ENCODE results near the gene TRPM2. TPM values are rescaled to one million over a fixed set of nuclear protein-coding genes. Genes with fewer than 3 reads are reported as not detected.
"Not testable (repeated sequence)": the region's sequence is repeated elsewhere in the genome, so short reads cannot be mapped to it uniquely, and the experiment has no call there.

TRPM2 gene
- polyA plus RNA-seq, 4 donors: 0.92 to 1.2 (median 1.1) TPM

DNA sequence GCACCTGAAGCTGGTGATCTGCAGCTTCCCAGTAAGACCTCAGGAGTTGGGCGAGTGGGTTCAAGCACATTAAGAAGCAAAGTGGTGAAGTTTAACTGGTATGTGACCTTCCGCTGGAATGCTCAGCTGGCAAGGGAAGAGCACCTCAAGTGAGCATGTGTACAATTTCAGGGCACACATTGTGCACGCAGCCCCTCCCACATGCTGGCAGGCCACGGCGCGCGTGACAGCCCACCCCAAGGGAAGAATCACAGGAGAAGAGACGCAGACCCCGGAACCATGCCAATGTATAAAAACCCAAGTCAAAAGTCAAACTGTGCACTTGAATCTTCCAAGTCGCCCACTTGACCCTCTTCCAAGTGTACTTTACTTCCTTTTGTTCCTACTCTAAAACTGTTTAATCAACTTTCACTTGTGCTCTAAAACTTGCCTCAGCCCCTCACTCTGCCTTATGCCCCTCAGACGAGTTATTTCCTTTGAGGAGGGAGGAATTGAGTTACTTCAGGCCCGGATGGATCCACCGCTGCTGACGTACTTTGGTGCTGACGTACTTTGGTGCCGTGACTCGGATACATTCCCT is 121.9 kb downstream of the TRPM2 start:
- no peak for DNase-seq (ENCODE audit: low read depth in 4 of 4, low spot score in 2 of 4)

DNA sequence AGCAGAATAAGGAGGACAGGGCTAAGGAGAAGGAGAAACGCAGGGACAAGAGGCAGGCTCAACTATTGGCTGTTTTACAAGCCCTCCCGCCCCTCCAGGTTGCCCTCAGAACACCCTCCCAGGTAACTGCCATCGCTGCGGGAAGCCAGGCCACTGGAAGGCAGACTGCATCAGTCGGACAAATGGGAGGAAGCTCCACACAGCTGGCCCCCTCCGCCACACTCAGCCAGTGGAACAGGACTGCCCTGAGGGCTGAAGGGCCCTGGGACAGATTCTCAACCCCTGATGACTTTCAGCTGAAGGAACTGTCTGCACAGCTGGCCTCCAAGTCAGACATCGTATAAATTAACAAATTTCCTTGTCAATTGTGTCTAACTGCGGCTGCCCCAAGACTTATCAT is 123.7 kb downstream of the TRPM2 start:
- DNase-seq (ENCODE audit: low read depth in 4 of 4, low spot score in 2 of 4): no peak

DNA sequence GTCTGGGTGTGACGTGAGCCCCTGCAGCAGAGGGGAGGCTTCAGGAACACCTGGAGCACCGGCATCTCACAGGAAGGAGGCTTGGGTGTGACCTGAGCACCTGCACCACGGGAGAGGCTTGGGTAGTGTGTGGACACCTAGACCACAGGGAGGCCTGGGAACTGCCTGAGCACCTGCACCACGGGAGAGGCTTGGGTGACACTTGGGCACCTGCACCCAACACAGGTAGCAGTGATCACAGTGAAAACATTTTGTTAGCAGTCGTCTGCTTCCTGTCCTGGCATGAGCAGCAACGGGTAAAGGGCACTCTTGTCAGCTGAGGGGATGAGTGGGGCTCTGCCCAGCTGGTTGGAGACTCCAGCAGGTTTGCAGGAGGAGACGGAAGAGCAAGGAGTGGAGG is 124.3 kb downstream of the TRPM2 start:
- DNase-seq (ENCODE audit: low read depth in 4 of 4, low spot score in 2 of 4): no peak

DNA sequence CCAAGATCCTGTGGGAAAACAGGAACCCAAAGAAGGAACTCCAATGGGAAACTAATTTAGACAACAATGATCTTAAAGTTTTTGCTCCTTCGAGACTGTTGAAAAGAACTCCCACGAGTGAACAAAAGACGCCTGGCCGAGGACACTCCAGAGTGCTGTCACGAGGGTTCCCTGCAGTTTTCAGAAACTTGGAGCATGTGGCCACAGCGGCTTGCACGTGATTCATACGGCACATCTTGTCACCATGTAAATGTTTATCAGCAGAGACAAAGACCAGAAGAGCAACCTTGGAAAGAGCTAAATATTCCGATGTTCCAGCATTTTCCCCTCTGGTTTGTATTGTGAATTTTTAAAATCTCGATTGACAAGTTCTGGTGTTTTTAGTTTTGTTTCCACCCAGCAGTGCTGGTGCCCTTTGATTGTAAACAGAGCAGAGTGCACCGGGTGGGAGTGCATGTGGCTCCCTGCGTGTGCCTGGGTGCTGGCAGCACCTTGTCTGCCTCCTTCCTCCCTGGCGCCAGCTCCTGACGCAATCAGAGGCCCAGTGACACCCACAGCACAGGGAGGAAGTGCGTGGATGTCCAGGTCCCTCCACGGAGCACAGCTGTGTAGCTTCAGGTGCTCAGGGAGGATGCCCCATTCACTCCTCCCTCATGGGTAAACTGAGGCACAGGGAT is 124.8 kb downstream of the TRPM2 start:
- no peak for DNase-seq (ENCODE audit: low read depth in 4 of 4, low spot score in 2 of 4)

DNA sequence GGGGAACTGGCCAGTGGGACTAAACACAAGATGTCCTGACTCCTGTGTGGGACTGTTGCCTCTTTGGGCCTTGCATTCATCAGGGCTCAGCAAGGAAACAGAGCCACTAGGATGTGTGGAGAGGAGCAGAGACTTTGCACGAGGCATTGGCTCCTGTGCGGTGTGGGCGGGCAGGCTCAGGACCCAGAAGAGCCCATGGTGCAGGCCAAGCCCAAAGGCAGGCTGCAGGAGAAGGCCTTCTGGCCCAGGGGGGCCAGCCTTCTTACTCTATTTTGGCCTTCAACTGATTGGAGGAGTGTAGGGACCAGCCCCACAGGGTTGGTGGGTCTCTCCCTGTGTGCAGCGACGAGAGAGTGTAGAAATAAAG is 125.4 kb downstream of the TRPM2 start:
- DNase-seq (ENCODE audit: low read depth in 4 of 4, low spot score in 2 of 4): no peak

DNA sequence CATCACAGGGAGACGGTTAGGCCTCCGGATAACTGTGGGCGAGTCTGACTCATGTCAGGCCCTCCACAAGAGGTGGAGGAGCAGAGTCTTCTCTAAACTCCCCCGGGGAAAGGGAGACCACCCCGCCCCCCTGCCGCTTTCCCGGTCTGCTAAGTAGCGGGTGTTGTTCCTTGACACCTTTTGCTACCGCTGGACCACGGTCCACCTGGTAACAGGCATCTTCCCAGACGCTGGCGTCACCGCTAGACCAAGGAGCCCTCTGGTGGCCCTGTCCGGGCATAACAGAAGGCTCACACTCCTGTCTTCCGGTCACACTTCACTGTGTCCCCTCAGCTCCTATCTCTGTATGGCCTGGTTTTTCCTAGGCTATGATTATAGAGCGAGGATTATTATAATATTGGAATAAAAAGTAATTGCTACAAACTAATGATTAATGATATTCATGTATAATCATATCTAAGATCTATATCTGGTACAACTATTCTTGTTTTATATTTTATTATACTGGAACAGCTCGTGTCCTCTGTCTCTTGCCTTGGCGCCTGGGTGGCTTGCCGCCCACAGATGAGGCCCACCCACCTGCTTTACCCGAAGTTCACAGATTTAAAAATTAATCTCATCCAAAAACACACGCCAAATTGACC is 126.3 kb downstream of the TRPM2 start:
- DNase-seq (ENCODE audit: low read depth in 4 of 4, low spot score in 2 of 4): not testable (repeated sequence)

DNA sequence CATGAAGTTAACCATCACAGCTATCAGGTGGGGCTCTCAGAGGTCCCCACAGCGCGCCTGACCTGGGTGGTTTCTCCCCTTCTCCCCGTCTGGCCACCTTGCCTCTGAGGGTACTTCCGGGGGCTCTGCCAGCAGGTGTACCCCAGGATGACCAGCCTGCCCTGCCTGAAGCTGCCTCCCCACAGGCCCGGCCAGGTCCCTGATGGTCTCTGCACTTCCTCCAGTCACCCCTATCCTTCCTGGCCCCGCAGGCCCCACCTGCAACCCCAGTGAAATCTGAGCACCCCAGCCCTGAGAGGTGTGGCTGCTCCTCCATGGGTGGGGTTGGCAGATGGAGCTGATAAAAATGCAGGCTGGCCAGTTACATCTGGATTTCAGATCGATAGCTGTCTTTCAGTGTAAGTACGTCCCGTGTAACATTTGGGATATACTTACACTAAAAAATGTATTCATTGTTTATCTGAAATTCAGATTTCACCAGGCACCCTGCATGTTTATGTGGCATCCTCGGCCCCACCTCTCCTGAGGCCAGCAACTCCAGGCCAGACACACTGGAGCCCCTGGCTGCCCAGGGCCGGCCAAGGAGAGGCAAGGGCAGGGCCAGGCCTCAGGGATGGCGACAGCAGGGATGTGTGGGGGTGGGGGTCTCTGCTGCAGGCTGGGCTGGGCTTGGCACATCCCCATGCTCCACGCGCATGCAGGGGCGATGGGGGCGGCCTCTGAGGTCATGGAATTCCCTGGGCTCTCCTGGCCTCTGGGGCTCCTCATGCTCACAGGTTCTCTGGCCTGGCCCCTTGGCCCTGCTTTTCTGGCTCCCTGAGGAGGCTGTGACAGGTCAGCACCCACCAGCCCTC is 127.0 kb downstream of the TRPM2 start:
- DNase-seq (ENCODE audit: low read depth in 4 of 4, low spot score in 2 of 4): no peak

DNA sequence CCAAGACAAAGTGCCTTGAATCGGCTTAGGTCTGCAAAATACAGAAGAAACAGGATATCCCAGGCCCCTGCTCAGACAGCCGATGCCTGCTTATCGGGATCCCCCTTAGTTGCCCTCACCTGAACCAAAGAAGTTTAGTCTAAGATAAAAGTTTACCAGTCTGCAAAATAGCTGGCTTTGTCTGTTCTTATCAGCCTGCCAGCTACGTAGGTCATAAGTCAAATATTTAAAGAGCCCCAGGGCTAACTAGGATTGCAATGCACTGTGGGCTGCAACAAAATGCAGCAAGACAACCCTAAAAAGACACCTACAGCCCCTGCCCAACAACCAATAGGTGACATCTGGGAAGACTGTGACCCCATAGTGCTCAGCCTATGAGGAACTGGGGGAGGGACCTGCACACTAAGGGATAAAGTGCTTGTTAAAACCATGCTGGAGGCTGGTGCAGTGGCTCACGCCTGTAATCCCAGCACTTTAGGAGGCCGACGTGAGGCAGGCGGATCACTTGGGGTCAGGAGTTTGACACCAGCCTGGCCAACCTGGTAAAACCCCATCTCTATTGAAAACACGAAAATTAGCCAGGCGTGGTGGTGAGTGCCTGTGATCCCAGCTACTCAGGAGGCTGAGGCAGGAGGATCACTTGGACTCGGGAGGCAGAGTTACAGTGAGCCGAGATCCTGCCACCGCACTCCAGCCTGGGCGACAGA is 129.3 kb downstream of the TRPM2 start:
- DNase-seq (ENCODE audit: low read depth in 4 of 4, low spot score in 2 of 4): no peak

DNA sequence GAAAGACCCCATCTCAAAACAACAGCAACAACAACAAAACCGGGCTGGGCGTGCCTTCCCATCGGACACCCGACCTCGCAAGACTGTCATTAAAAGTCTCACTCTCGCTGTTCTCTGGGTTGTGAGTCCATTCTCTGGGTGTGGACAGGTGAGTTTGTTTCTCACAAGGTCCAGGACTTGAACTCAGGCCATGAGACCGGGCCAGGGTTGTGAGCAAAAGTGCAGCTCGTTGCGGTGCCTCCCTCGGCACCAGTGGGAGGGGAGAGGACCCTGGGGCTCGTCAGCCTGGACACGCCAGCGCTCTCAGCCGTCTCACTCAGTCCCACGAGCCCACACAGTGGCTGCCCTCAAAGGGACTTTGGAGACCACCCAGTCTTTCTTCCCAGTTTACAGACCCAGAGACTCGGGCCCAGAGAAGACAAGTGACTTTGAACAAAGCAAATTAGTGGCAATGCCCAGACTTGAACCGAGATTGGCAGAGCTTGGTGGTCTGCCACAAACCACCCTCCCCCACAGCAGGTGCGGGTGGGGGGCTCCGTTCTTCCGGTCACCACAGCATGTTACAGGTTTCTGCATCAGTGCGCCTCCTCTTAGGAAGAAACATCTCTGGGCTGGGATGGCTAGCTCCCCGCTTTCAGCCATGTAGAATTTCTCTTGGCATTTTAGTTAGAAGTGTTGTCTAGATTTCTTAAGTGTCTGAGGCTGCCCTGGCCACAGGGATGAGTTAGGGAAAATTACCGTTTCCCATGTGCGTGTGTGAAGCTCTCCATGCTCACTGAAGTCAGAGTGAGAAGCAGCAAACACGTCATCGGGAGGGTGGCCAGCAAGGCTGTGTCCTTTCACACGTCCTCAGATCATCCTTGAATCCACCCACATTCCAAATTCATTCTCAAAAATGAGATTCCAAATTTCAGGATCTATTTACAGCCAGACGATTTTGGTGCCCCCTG is 130.1 kb downstream of the TRPM2 start:
- no peak for DNase-seq (ENCODE audit: low read depth in 4 of 4, low spot score in 2 of 4)

DNA sequence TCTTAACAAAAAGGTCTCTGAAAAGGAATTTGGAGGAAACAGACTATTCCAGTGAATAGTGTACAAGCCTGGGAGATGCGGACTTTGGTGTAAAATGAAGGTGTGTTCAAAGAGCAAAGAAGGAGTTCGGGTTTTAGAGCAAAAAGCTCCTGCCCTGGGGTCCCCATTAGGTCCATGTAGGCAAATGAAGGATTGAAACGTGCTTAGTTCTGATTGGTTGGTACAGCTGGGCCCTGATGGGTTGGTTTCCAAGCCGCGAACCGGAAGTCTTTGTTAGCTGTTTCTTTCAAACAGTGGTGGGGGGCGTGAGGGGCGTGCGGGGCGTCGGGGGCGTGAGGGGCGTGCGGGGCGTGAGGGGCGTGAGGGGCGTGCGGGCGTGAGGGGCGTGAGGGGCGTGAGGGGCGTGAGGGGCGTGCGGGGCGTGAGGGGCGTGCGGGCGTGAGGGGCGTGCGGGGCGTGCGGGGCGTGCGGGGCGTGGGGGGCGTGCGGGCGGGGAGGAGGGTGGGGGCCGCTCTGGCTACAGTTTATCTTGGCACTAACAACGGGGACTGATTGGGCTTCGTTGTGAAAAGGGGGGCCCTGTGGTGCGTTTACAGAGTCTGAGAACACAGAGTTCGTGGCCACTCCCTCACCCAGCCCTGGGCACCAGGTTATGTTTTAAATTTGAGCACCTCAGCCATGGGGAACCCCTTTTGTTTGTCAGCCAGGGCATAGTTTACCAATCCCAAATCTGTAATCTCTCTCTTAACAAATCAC is 131.3 kb downstream of the TRPM2 start:
- DNase-seq (ENCODE audit: low read depth in 4 of 4, low spot score in 2 of 4): no peak

DNA sequence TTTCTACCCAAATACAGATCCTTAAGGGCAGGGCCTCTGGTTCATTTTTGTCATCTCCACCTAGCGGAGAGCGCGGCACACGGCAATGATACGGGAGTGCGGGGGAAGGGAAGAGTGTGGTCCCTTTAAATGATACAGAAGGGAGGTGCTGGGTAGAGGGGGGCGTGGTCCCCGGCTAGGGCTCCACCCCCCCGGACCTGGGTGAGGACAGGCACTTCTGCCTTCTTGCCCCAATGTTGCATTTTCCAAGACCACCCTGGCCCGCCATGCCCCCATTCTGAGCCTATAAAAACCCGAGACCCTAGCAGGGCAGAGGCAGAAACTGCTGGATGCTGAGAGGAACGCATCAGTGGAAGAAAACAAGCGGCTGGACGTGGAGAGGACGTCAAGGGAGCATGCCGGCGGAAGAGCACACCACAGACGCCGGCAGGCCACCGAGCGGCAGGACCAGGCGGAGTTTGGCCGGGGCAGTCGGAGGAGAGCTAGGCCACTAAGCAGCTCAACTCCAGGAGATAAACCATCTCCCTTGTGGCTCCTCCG is 131.9 kb downstream of the TRPM2 start:
- DNase-seq (ENCODE audit: low read depth in 4 of 4, low spot score in 2 of 4): no peak

DNA sequence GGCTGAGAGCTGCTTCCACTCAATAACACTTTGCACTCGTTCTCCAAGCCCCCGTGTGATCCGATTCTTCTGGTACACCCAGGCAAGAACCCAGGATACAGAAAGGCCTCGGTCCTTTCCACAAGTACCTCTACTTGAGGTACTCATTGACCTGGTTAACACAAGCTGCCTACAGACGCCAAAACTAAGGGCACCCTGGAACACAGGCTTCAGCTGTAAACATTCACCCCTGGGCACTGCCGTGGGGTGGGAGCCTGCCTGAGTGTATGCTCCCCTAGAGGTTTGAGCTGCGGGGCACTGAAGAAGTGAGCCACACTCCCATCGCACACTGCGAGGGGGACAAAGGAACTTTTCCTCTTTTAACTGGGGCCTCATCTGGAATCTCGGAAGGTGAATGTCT is 132.4 kb downstream of the TRPM2 start:
- DNase-seq (ENCODE audit: low read depth in 4 of 4, low spot score in 2 of 4): no peak

DNA sequence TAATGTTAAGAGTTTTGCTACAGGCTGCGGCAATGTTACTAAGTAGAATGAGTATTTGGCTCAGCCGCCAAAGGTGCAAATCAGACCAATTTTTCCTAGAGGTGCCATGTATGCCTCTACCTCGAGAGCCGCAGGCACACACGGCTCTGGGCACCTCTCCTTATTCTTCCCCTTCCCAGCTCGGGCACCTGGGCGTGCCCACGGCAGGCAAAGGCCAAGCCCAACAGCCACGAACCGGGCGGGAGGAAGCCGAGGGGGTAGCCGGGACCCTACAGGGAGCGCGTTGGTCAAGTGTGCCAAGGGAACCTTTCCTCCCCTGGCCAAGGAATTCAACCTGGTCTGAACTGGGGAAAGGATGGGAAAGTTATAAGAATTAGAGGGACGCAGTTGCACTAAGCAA is 132.9 kb downstream of the TRPM2 start:
- DNase-seq (ENCODE audit: low read depth in 4 of 4, low spot score in 2 of 4): no peak

DNA sequence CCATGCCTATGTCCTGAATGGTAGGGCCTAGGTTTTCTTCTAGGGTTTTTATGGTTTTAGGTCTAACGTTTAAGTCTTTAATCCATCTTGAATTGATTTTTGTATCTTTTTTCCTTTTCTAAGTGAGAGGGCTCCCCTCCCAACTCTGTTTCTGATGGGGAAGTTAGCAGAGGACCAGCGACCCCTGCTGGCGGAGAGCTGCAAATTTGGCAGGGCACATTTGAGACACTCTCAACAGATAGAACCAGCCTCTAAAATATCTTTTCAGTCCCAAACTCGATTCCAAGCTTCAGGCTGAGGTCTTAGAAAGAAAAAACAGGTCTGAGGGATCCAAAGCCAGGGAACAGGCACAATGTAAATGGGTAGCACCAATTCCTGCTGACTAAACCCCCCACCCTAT is 134.4 kb downstream of the TRPM2 start:
- no peak for DNase-seq (ENCODE audit: low read depth in 4 of 4, low spot score in 2 of 4)

DNA sequence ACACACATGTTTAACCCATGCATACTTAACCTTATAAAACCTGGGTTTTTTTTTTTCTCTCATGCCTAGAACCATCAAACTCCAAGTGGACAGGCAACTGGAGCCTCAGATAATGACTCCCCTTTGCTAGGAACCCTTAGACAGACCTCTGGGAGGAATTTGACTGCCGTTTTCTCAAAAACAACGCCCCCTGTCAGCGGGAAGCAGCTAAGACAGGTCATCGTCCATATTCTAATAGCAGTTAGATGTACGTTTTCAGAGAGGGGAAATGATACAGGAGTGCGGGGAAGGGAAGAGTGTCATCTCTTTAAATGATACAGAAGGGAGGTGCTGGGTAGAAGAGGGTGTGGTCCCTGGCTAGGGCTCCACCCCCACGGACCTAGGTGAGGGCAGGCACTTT is 136.5 kb downstream of the TRPM2 start:
- DNase-seq (ENCODE audit: low read depth in 4 of 4, low spot score in 2 of 4): no peak

DNA sequence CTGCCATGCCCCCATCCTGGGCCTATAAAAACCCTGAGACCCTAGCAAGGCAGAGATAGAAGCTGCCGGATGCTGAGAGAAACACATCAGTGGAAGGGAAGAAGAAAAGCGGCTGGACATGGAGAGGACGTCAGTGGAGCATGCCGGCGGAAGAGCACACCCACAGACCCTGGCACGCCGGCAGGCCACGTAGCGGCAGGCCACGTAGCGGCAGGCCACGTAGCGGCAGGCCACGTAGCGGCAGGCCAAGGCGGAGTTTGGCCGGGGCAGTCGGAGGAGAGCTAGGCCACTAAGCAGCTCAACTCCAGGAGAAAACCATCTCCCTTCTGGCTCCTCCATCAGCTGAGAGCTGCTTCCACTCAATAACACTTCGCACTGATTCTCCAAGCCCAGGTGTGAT is 137.0 kb downstream of the TRPM2 start:
- no peak for DNase-seq (ENCODE audit: low read depth in 4 of 4, low spot score in 2 of 4)

DNA sequence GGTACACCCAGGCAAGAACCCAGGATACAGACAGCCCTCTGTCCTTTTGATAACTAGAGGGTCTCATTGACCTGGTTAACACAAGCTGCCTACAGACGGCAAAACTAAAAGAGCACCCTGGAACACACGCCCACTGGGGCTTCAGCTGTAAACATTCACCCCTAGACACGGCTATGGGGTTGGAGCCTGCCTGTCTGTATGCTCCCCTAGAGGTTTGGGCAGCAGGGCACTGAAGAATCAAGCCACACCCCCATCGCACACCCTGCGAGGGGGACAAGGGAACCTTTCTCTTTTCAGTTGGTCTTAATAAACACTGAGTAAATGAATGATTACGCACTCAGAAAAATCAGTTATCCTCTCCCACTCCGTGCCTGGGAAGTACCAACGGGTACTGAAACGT is 137.4 kb downstream of the TRPM2 start:
- DNase-seq (ENCODE audit: low read depth in 4 of 4, low spot score in 2 of 4): no peak
